ENCODE data around the gene KRTAP12-3. TPM values are rescaled to one million over a fixed set of nuclear protein-coding genes. Genes with fewer than 3 reads are reported as not detected.
"Not testable (repeated sequence)": the region's sequence is repeated elsewhere in the genome, so short reads cannot be mapped to it uniquely, and the experiment has no call there.

Gene KRTAP12-3
- total and polyA plus RNA-seq, 10 of the 15 experiments (the other 5 are each of a cell fraction or from before 2014, with no cell fraction given): not detected

DNA sequence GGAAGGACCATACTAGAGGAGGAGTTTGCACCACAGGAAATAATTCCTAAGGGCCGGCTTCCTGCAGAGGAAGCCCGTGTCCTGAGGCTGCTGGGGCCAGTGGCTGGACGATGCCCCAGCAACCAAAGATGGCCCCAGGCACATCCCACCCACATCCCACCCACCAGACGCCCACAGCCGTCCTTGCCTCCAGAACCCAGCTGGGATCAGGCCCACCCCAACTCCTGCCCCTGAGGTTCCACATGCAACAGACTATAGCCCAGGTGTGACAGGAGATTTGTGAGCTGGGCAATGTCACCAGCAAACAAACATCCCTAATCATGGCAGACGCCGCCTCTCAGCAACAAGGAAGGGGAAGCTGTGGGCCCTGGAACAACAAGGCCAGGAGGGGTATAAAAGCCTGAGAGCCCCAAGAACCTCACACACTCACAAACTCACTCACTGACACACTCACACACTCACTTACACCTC is 31.0 kb upstream of the KRTAP12-3 start, which contains the start of gene KRTAP10-9 (continued):
- TF ChIP-seq, protein P1, sequence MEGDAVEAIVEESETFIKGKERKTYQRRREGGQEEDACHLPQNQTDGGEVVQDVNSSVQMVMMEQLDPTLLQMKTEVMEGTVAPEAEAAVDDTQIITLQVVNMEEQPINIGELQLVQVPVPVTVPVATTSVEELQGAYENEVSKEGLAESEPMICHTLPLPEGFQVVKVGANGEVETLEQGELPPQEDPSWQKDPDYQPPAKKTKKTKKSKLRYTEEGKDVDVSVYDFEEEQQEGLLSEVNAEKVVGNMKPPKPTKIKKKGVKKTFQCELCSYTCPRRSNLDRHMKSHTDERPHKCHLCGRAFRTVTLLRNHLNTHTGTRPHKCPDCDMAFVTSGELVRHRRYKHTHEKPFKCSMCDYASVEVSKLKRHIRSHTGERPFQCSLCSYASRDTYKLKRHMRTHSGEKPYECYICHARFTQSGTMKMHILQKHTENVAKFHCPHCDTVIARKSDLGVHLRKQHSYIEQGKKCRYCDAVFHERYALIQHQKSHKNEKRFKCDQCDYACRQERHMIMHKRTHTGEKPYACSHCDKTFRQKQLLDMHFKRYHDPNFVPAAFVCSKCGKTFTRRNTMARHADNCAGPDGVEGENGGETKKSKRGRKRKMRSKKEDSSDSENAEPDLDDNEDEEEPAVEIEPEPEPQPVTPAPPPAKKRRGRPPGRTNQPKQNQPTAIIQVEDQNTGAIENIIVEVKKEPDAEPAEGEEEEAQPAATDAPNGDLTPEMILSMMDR (IDR thresholded peaks at IDR 0.05 in 2 of 3, conservative IDR thresholded peaks at IDR 0.05 in 1 of 3; ENCODE audit: control insufficient read depth in 2 of 3, extremely low read depth in 1 of 3, insufficient read depth in 1 of 3, low read depth in 3 of 3, low read length in 3 of 3): no peak
- TF ChIP-seq MYB (IDR thresholded peaks at IDR 0.05; ENCODE audit: borderline replicate concordance, low read depth, low read length): no peak
- TF ChIP-seq, protein P2, sequence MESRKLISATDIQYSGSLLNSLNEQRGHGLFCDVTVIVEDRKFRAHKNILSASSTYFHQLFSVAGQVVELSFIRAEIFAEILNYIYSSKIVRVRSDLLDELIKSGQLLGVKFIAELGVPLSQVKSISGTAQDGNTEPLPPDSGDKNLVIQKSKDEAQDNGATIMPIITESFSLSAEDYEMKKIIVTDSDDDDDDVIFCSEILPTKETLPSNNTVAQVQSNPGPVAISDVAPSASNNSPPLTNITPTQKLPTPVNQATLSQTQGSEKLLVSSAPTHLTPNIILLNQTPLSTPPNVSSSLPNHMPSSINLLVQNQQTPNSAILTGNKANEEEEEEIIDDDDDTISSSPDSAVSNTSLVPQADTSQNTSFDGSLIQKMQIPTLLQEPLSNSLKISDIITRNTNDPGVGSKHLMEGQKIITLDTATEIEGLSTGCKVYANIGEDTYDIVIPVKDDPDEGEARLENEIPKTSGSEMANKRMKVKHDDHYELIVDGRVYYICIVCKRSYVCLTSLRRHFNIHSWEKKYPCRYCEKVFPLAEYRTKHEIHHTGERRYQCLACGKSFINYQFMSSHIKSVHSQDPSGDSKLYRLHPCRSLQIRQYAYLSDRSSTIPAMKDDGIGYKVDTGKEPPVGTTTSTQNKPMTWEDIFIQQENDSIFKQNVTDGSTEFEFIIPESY (IDR thresholded peaks at IDR 0.05): no peak

DNA sequence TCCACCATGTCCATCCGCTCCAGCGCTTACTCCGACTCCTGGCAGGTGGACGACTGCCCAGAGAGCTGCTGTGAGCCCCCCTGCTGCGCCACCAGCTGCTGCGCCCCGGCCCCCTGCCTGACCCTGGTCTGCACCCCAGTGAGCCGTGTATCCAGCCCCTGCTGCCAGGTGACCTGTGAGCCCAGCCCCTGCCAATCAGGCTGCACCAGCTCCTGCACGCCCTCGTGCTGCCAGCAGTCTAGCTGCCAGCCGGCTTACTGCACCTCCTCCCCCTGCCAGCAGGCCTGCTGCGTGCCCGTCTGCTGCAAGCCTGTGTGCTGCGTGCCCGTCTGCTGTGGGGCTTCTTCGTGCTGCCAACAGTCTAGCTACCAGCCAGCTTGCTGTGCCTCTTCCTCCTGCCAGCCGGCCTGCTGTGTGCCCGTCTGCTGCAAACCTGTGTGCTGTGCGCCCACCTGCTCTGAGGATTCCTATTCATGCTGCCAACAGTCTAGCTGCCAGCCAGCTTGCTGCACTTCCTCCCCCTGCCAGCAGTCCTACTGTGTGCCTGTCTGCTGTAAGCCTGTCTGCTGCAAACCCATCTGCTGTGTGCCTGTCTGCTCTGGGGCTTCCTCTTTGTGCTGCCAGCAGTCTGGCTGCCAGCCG is 30.4 kb upstream of the KRTAP12-3 start:
- in situ Hi-C loops (cut with MboI); DNase-seq (ENCODE audit: low read depth, low spot score); CTCF ChIA-PET; SMC1A ChIA-PET (ENCODE audit: uncharacterized antibody, unreplicated experiment); H3K9ac ChIP-seq (ENCODE audit: control insufficient read depth, insufficient read depth, low read length); H2AFZ ChIP-seq (ENCODE audit: control insufficient read depth, low read depth, low read length); H3K36me3 ChIP-seq (ENCODE audit: control insufficient read depth in 2 of 2, insufficient read depth in 2 of 2, low read length in 1 of 2); H3K79me2 ChIP-seq (ENCODE audit: control insufficient read depth, insufficient read depth, low read length); H3K9me3 ChIP-seq (replicated peaks; ENCODE audit: control insufficient read depth, insufficient read depth, low read length); intact Hi-C loops (cut with micrococcal nuclease; ENCODE audit: unreplicated experiment); H3K4me1 ChIP-seq (ENCODE audit: control insufficient read depth, insufficient read depth, low read length); RAD21 ChIA-PET (ENCODE audit: unreplicated experiment); FAIRE-seq; H4K20me1 ChIP-seq (ENCODE audit: control insufficient read depth, insufficient read depth); BruUV-seq (replicated peaks); H3K4me3 ChIP-seq; ATAC-seq; H3K27me3 ChIP-seq (replicated peaks in 1 of 2; ENCODE audit: control insufficient read depth in 2 of 2, insufficient read depth in 2 of 2, low read length in 1 of 2); H3K27ac ChIP-seq (ENCODE audit: control insufficient read depth, insufficient read depth); H3K4me2 ChIP-seq (ENCODE audit: control insufficient read depth, insufficient read depth); POLR2A ChIA-PET: not testable (repeated sequence)
- WGBS (ENCODE audit: insufficient coverage, insufficient replicate concordance, low lambda C conversion rate, missing lambda C conversion rate): 68% methylated on average over 20 of the region's 20 CpGs

DNA sequence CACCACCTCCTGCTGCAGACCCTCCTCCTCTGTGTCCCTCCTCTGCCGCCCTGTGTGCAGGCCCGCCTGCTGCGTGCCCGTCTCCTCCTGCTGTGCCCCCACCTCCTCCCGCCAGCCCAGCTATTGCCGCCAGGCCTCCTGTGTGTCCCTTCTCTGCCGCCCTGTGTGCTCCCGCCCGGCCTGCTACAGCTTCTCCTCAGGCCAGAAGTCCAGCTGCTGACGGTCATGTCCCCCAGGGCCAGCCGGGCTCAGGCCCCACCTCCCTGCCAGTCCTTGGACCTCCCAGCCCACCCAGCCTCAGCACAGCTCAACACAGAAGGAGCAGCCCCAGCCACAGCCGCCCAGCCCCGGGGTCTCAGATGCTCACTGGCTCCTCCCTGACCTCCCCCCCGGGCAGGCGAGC is 29.9 kb upstream of the KRTAP12-3 start:
- CTCF ChIA-PET; H3K27me3 ChIP-seq (replicated peaks in 1 of 2; ENCODE audit: control insufficient read depth in 2 of 2, insufficient read depth in 2 of 2, low read length in 1 of 2); POLR2A ChIA-PET; BruUV-seq (replicated peaks); in situ Hi-C loops (cut with MboI); H3K36me3 ChIP-seq (ENCODE audit: control insufficient read depth in 2 of 2, insufficient read depth in 2 of 2, low read length in 1 of 2); DNase-seq (ENCODE audit: low read depth, low spot score); H3K4me3 ChIP-seq; H3K27ac ChIP-seq (ENCODE audit: control insufficient read depth, insufficient read depth); H3K4me2 ChIP-seq (ENCODE audit: control insufficient read depth, insufficient read depth); H3K9me3 ChIP-seq (replicated peaks; ENCODE audit: control insufficient read depth, insufficient read depth, low read length); H2AFZ ChIP-seq (ENCODE audit: control insufficient read depth, low read depth, low read length); H3K79me2 ChIP-seq (ENCODE audit: control insufficient read depth, insufficient read depth, low read length); H4K20me1 ChIP-seq (ENCODE audit: control insufficient read depth, insufficient read depth); RAD21 ChIA-PET (ENCODE audit: unreplicated experiment); SMC1A ChIA-PET (ENCODE audit: uncharacterized antibody, unreplicated experiment); ATAC-seq; FAIRE-seq; H3K4me1 ChIP-seq (ENCODE audit: control insufficient read depth, insufficient read depth, low read length); intact Hi-C loops (cut with micrococcal nuclease; ENCODE audit: unreplicated experiment); H3K9ac ChIP-seq (ENCODE audit: control insufficient read depth, insufficient read depth, low read length): not testable (repeated sequence)
- WGBS (ENCODE audit: insufficient coverage, insufficient replicate concordance, low lambda C conversion rate, missing lambda C conversion rate): 33% methylated on average over 14 of the region's 15 CpGs
